Measurements from ENCODE around the gene OAF.

DNA sequence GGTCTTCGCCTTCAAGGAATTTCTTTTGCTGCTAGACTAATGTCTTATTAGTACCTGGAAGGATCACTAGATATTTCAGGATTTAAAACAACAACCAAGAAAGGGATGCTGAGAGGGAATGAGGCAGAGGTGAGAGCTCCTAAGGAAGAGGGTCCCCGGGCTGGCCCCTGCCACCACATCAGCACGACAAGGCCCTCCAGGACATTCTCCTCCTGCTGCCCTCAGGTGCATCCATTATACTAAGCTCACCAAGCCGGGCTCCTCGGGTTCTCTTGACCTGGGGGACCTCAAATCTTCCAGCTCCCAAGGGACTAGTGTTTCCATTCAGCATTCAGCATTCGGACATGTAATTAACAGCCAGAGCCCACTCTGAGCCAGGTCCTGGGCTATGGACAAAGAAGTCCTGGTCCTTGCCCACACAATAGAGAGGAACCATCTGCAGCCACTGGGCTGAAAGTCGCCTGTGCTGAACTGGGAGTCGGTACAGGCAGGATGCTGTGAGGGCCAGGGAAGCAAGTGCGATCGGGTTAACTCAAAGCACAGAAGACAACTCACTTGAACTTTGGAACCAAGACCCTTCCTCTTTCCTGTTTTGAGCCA, 29.4 kb upstream of the OAF start:
- TF ChIP-seq EZH2 (IDR thresholded peaks at IDR 0.05; ENCODE audit: insufficient read depth, low read length) = no peak
- TF ChIP-seq, protein P1, sequence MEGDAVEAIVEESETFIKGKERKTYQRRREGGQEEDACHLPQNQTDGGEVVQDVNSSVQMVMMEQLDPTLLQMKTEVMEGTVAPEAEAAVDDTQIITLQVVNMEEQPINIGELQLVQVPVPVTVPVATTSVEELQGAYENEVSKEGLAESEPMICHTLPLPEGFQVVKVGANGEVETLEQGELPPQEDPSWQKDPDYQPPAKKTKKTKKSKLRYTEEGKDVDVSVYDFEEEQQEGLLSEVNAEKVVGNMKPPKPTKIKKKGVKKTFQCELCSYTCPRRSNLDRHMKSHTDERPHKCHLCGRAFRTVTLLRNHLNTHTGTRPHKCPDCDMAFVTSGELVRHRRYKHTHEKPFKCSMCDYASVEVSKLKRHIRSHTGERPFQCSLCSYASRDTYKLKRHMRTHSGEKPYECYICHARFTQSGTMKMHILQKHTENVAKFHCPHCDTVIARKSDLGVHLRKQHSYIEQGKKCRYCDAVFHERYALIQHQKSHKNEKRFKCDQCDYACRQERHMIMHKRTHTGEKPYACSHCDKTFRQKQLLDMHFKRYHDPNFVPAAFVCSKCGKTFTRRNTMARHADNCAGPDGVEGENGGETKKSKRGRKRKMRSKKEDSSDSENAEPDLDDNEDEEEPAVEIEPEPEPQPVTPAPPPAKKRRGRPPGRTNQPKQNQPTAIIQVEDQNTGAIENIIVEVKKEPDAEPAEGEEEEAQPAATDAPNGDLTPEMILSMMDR (IDR thresholded peaks at IDR 0.05; ENCODE audit: insufficient read depth, low read depth, low read length) = no peak

Data from astrocyte (in vitro differentiated cells and primary cell).